ENCODE results near the gene TXN2.

The TXN2 gene

DNA sequence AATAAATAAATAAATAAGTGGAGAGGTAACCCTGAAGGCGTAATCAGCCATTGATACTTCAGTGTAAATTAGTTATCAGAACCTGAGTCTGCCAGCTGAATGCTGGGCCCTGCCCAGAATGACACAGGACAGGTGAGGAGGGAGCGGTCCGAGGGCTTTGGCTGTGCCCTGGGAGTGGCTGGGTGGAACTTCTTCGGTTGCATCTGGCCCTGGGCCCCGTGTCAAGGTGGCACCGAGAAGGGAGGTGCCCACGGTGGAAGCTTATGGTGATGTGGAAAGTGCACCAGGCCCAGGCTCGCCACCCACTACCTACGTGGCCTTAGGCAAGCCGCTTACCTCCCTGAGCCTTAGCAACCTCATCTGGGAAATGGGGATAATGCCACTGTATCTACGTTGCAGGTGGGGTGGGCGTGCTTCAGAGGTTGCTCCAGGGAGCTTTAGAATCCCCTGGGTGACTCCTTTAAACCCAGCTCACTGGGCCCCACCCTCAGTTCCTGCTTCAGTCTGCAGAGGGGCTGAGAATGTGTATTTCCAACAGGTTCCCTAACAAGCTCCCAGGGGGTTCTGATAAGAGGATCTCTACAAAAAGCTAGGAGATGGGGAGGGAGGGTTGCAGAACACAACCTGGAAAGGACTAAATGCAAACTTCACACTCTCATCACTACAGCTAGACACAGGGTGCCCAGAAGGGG lies 38.8 kb downstream of the TXN2 start:
- DNase-seq (ENCODE audit: low read depth), result no peak
- in situ Hi-C loops (cut with HindIII; ENCODE audit: low sequenced_read_pairs), result loop anchor here (5.0 kb wide), 2 partner anchors 75 to 100 kb away; no protein-coding TSS in a partner anchor
- no peak for TF ChIP-seq CTCF (IDR thresholded peaks at IDR 0.05; ENCODE audit: low read depth, low read length, missing control alignments)
- H3K4me3 ChIP-seq (ENCODE audit: low read depth, low read length), result no peak overlapping the region

GRCh38 chr22:36440429-36441002 lies 40.9 kb downstream of the TXN2 start:
- TF ChIP-seq CTCF (IDR thresholded peaks at IDR 0.05; ENCODE audit: low read depth, low read length, missing control alignments), result no peak
- no peak for DNase-seq (ENCODE audit: low read depth)
- in situ Hi-C loops (cut with HindIII; ENCODE audit: low sequenced_read_pairs), result loop anchor here (5.0 kb wide), 2 partner anchors 73 to 98 kb away; no protein-coding TSS in a partner anchor
- H3K4me3 ChIP-seq (ENCODE audit: low read depth, low read length), result no peak overlapping the region

DNA sequence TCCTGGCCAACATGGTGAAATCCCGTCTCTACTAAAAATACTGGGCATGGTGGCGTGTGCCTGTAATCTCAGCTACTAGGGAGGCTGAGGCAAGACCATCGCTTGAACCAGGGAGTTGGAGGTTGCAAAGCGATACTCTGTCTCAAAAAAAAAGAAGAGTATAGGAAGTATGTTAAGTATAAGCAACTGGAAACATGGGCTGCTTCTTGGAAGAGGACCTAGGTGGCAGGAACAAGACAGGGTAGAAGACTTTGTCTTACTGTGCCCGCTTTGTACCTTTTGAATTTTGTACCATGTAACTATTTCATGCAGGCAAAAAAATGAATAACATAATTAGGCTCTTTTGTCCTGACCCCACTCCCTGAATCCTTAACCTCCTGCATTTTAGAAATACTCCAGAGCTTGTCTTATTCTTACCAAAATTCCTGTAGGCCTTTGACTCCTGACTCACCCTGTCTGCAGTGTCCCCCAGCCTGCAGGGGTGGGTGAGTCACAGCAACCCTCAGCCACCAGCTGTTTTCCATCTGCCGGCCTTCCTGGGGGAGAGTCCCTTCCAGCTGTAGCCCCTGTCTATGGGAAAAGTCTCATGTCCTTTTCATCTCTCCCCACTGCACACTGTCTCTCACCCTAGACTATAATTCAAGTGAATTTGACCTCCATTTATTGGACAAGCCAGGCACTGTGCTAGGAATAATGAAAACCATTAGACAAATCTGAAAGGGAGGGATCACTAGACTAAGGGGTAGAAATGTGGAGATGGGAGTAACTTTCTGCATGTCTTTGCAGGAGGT lies 41.8 kb downstream of the TXN2 start:
- H3K4me3 ChIP-seq (ENCODE audit: low read depth, low read length), result no peak overlapping the region
- peak; percentile 59 for DNase-seq (ENCODE audit: low read depth)
- in situ Hi-C loops (cut with HindIII; ENCODE audit: low sequenced_read_pairs), result loop anchor here (5.0 kb wide), 2 partner anchors 72 to 97 kb away; no protein-coding TSS in a partner anchor
- TF ChIP-seq CTCF (IDR thresholded peaks at IDR 0.05; ENCODE audit: low read depth, low read length, missing control alignments), result no peak

GRCh38 chr22:36435516-36436415 lies 45.7 kb downstream of the TXN2 start:
- TF ChIP-seq CTCF (IDR thresholded peaks at IDR 0.05; ENCODE audit: low read depth, low read length, missing control alignments), result no peak
- no peak for DNase-seq (ENCODE audit: low read depth)
- H3K4me3 ChIP-seq (ENCODE audit: low read depth, low read length), result no peak overlapping the region
- in situ Hi-C loops (cut with HindIII; ENCODE audit: low sequenced_read_pairs), result no loop called here

DNA sequence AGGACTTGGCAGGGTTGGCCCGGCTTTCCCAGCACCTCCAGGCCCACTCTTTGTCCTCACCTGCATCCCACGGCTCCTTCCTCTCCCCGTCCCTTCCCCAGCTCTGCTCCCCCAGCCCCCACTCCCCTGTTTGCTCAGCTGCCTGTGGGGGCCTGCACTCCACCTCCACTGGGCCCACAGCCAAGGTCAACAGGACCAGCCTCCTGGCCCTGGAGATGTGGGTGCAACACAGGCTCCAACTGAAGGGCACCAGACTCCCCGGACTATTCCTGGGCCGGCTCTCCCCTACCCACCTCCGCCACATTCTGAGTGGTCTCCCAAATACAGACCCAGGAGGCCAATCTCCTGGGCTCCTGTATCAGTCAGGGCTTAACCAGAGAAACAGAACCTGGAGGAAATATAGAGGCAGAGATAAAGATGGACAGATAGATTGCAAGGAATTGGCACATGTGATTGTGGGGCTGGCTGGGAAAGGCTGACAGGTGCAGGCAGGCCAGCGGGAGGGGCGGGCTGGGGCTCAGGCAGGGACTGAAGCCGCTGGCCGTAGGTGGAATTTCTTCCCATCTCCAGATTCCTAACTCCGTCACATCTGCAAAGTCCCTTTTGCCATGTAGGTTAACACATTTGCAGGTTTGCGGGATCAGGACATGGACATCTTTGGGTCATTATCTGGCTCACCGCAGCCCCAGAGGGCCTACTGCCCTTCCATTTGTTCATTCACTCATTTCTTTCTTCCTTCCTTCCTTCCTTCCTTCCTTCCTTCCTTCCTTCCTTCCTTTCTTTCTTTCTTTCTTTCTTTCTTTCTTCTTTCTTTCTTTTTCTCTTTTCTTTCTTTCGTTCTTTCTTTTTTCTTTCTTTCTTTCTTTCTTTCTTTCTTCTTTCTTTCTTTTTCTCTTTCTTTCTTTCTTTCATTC lies 47.9 kb downstream of the TXN2 start:
- in situ Hi-C loops (cut with HindIII; ENCODE audit: low sequenced_read_pairs), result no loop called here
- no peak for TF ChIP-seq CTCF (IDR thresholded peaks at IDR 0.05; ENCODE audit: low read depth, low read length, missing control alignments)
- no peak for DNase-seq (ENCODE audit: low read depth)
- H3K4me3 ChIP-seq (ENCODE audit: low read depth, low read length), result no peak overlapping the region

All from astrocyte of the cerebellum (primary cell).